GM12891 (cell line): ENCODE results near the gene CAMTA1.

ENCODE experiments used
- DNase-seq: peaks from one replicate; pipeline ENCODE4 v3.0.0; 2011; ENCODE audit warnings: low spot score; ENCODE audit not compliant: insufficient read length
- FAIRE-seq: peaks from 2 replicates; lab custom pipeline; 2011; peaks lifted over from hg19 to GRCh38; lab: Jason Lieb, UNC
- PAX5 ChIP-seq: IDR thresholded peaks from 2 replicates; pipeline ENCODE4 v1.6.1; 2011; ENCODE audit warnings: low read length, moderate library complexity, mild to moderate bottlenecking; ENCODE audit not compliant: insufficient read depth, severe bottlenecking
- POLR2A ChIP-seq: IDR thresholded peaks from 2 replicates; pipeline ENCODE4 v1.6.1; 2011; ENCODE audit warnings: low read depth, low read length, control low read depth
- POLR2AphosphoS5 ChIP-seq: IDR thresholded peaks from 2 replicates; pipeline ENCODE4 v1.6.1; 2011; ENCODE audit warnings: low read depth, low read length, control low read depth
- POU2F2 ChIP-seq: IDR thresholded peaks from 2 replicates; pipeline ENCODE4 v1.6.1; 2011; ENCODE audit warnings: low read depth, mild to moderate bottlenecking, control low read depth, low read length, moderate library complexity
- SPI1 ChIP-seq: IDR thresholded peaks from 2 replicates; pipeline ENCODE4 v1.6.1; 2011; ENCODE audit warnings: low read depth, low read length, control low read depth
- TAF1 ChIP-seq: IDR thresholded peaks from 2 replicates; pipeline ENCODE4 v1.6.1; 2011; ENCODE audit warnings: low read depth, low read length, control low read depth

The CAMTA1 gene

DNA sequence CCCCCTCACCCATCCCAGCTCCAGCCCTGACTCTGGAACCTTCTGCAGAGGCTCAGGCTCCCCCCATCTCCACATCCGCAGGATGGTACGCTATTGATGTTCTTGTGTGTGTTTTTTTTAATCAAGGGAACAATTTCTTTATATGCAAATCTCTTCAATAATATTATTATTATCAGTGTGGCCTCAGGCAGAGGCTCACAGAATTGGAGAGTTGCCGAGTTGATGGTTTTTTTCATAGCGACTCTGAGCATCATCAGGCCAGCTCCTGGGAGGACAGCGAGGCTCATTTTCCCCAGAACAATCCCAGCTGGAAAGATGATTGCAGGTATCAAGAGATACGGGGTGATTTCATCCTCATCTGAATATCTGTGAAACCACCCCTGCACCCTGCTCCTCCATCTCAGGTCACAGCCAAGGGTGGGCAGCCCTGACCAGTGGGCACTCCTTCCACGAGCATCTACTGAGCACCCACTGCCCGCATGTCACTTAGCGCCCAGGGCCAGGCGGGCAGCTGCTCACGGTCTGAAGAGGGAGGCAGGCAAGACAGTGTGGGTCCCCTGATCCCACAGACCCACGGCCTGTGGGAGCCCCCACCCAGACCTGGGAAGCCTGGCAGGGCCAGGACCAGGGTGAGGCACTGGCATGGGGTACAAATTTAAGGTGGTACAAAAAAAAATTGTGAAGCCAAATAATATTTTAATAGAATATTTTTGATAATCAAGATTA lies 740.2 kb downstream of the CAMTA1 start:
- TF ChIP-seq POU2F2 (no peak), TAF1 (no peak), POLR2AphosphoS5 (no peak), PAX5 (no peak), POLR2A (no peak), SPI1 (no peak)
- no peak for DNase-seq
- FAIRE-seq, result no peak

DNA sequence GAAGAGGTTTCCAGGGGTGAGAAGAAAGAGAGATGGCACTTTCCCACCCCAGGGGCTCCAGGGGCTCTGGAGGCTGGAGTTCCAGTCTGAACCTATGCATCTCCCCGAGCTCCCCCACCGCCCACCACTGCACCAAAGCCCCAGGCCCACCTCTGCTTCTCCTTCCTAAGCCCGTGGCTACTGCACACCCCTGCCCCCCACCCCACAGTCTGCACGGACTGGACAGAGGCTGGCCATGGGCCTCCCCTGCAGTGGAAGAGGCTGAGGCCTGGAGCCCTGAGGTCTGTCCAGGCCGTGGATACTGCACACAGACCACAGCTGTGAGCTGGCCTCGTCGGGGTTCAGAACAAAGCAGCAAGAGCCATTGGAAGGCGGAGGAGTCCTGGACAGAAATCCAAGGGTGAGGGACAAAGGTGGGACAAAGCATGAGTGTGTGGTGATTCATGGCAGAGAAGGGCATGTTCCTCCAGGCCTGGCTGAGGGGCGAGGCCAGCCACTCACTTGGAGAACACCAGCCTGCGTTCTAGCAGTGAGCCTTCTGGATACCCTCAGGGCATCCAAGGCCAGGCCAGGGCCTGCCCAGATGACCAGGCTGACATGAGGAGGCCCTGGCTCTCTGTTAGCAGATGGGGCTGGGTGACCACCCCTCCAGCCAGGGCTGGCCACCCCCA lies 741.1 kb downstream of the CAMTA1 start:
- DNase-seq, result no peak
- no peak for FAIRE-seq
- TF ChIP-seq TAF1, result no peak
- TF ChIP-seq POLR2A, result no peak
- TF ChIP-seq POLR2AphosphoS5, result no peak
- TF ChIP-seq SPI1, result no peak
- TF ChIP-seq PAX5, result no peak
- no peak for TF ChIP-seq POU2F2

DNA sequence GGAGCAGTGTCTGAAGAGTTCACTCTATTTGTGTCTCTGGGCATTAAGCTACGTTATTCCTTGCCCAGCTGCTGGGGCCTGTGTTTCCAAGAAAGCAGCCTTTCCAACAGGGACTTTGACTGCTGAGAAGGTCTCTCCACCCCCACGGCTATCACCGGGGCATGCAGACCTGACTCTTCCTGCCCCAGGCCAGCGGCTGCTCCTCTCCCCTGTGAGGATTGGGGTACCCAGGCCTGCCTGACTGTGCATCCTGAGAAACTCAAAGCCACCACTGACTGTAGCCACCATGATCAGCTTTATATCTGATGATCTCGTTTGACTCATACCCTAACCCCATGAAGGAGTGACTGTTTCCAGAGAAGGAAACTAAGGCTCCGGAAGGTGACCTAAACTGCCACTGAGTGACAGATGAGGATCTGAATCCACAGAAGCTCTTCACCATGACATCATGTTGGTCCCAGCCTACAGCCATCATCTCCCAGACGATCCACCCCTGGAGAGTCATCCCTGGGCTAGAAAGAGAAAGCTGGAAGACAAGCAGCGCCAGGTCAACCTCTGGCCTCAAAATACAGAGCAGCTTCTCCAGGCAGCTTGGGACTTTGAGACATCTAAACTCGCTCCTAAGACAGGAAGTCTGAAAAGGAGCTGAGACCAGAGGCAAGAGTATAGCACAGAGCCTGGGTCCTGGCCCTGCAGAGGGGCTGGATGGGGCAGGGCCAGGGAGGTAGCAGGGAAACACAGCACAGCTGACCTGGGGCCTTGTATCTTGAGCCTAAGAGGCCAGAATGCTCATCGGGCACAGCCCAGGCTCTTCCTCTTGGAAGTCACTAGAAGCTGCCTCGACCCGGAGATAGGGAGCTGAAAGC lies 741.8 kb downstream of the CAMTA1 start:
- no peak for DNase-seq
- TF ChIP-seq POLR2AphosphoS5 (no peak), SPI1 (no peak), TAF1 (no peak), POU2F2 (no peak)
- no peak for FAIRE-seq

DNA sequence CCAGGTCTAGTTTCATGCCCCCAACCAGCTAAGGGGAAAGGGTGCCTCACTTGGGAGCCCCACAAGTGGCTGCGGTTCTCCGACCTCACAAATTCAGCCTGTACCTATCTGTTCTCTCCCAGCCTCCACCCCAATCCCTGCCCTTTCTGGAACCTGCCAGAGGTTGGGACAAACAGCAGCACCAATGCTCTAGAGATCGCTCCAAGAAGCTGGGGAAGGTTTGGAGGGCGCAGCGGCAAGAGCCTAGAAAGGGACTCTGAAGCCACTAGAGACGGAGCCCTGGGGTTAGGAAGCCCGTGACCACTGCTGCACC lies 742.4 kb downstream of the CAMTA1 start:
- no peak for TF ChIP-seq POLR2AphosphoS5
- no peak for TF ChIP-seq POLR2A
- no peak for TF ChIP-seq POU2F2
- no peak for TF ChIP-seq SPI1
- no peak for TF ChIP-seq TAF1
- DNase-seq (no peak), FAIRE-seq (no peak)

DNA sequence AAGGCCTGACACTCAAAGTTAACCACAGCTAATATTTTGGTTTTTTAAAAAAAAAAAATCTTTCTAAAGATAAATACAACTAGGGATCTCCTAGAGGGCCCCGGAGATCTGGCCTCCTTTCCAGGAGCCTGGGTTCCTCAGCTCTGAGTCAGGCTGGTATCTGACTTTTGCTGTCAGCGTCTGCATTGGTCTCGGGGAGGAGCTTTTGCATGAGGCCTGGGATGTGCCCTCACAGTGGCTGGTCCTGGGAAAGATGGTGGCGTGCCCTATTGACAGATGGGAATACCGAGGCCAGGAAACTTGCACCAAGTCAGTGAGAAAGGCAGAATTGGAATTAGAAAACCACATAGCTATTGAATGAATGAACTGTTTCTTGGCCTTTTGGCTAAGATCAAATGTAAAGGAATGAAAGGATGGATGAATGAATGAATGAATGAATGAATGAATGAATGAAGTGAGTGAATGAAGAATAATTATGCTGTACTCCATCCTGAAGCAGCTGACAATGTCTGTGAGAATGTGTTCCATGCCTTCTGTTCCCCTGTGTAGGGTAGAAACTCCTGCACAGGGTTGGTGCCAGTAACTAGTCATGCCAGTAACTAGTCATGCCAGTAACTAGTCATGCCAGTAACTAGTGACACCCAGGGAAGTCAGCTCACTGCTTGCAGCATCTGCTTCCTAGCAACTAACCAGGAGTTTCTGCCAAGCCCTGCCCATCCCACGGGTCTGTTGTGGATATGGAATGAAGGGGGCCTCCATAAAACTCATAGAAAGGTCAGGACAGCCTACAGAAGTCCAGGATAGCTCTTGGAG lies 743.3 kb downstream of the CAMTA1 start:
- no peak for FAIRE-seq
- no peak for TF ChIP-seq TAF1
- TF ChIP-seq SPI1, result no peak
- TF ChIP-seq PAX5, result no peak
- TF ChIP-seq POU2F2, result no peak
- TF ChIP-seq POLR2A, result no peak
- TF ChIP-seq POLR2AphosphoS5, result no peak
- DNase-seq, result no peak

DNA sequence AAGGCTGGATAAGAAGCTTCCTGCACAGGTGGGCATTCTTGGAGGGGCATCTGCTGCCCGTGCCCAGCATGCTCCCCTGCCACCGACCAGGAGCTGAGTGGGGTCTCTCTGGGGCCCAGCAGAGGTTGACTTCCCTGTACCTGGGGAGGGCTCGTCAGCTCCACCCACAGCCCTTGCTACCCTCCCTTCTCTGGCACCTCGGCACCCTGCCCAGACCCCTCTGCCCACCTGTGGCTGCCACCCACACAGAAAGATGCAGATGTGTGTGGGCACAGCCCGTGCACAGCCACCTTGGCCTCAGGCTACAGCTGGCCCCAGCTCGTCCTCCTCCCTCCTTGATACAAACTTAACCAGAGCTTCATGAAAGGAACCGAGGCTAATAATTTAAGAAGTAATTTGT lies 744.7 kb downstream of the CAMTA1 start:
- DNase-seq (no peak), FAIRE-seq (no peak)
- TF ChIP-seq POLR2AphosphoS5 (no peak), POU2F2 (no peak), TAF1 (no peak), SPI1 (no peak), POLR2A (no peak), PAX5 (no peak)

DNA sequence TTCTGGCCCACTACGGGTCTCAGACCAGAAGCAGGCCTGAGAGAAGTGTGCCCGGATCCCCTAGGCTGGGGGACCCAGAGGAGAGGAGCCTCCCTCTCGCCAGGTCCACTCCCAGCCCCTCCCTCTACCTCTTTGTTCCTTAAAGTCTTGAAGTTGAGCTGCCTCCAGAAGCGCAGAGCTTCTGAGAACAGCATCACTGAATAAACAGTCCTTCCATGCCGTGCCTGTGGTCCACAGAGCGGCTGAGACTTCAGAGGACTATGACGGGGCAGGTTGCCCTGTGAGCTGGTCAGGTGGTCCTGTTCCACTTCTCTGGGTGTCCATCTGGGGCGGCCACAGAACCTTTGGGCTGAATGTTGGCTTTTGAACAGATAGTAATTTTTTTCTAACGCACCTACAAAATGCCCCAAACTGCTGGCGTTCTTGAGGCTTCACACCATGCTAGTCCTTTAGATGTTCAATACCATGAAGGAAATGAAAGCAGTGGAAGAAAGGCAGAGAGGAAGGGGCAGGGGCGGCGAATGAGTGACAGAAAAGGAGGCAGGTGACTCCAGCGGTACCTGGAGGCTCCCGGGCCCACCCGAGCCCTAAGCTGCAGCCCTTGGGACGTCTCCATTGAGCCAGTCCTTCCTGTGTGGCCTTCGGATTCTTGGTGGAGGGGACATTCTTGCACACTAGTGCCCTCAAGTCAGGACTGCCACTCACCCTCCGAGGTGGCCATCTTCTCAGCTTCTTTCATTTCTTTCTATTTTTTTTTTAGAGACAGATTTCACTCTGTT lies 746.5 kb downstream of the CAMTA1 start:
- FAIRE-seq (no peak), DNase-seq (no peak)
- no peak for TF ChIP-seq PAX5
- TF ChIP-seq TAF1, result no peak
- no peak for TF ChIP-seq POU2F2
- TF ChIP-seq SPI1, result no peak
- TF ChIP-seq POLR2A, result no peak

DNA sequence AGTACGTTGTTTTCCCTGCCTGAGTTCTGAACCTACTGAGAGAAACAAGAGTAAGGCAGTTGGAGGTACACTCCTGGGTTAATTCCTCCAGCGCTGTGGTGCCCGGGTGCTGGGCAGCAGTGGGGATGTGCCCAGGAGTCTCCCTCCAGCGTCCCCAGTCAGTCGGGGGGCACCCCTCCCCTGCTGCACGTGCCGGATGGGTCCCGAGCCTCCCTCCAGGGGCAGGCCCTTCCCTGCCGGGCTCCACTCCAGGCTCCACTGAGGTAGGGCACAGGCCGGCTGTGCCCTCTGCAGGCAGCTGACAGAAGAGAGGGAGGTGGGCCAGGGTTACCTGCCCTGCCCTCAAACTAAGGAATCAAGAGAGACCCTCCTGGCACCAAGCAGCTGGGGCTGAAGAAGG lies 747.8 kb downstream of the CAMTA1 start:
- DNase-seq, result no peak
- FAIRE-seq, result no peak
- TF ChIP-seq POLR2A (no peak), POU2F2 (no peak), PAX5 (no peak), SPI1 (no peak), TAF1 (no peak), POLR2AphosphoS5 (no peak)
